CD4-positive, CD25-positive, alpha-beta regulatory T cell (primary cell): ENCODE results near the gene ENPP5. TPM values are rescaled to one million over a fixed set of nuclear protein-coding genes. Genes with fewer than 3 reads are reported as not detected.

Source experiments
- ATAC-seq, 2 donors: fragments of 150-1000 bp; cut with Tn5 transposase; one replicate each; pipeline ENCODE4 v1.10.0; 2021; ENCODE audit warnings: low read depth in 2 of 2, moderate number of reproducible peaks in 2 of 2, moderate library complexity in 1 of 2
- DNase-seq, 3 donors: peaks; one replicate each; pipeline versions ENCODE4 v3.0.0 to v3.0.0-alpha.2; 2012 to 2022; ENCODE audit warnings: mixed read lengths in 1 of 3
- H3K27ac ChIP-seq: one replicate; pipeline ENCODE4 v1.7.0; 2013; ENCODE audit warnings: mild to moderate bottlenecking, low read length; ENCODE audit not compliant: insufficient read depth, poor library complexity, severe bottlenecking
- H3K27me3 ChIP-seq: one replicate; pipeline ENCODE4 v1.7.0; 2013; ENCODE audit warnings: low read length; ENCODE audit not compliant: control insufficient read depth, insufficient read depth
- H3K36me3 ChIP-seq: one replicate; pipeline ENCODE4 v1.7.0; 2013; ENCODE audit warnings: mild to moderate bottlenecking, low read length, moderate library complexity; ENCODE audit not compliant: control insufficient read depth, insufficient read depth
- H3K4me1 ChIP-seq: 2 replicates; pipeline ENCODE4 v1.7.0; 2013; ENCODE audit warnings: mild to moderate bottlenecking, low read length; ENCODE audit not compliant: insufficient read depth, control insufficient read depth, poor library complexity, severe bottlenecking
- H3K4me3 ChIP-seq: one replicate; pipeline ENCODE4 v1.7.0; 2013; ENCODE audit warnings: low read depth, mild to moderate bottlenecking, low read length, moderate library complexity
- H3K9me3 ChIP-seq, 2 experiments: 1 replicate in 1 of 2; 2 replicates in 1 of 2; pipeline ENCODE4 v1.7.0; 2013; ENCODE audit warnings: low read length in 2 of 2, mild to moderate bottlenecking in 1 of 2, moderate library complexity in 1 of 2; ENCODE audit not compliant: control insufficient read depth in 2 of 2
- H3K27ac Mint-ChIP-seq, 3 donors: one replicate each; pipeline ENCODE4 v1.8.0; 2020 to 2022; ENCODE audit warnings: mild to moderate bottlenecking in 3 of 3, mixed read lengths in 3 of 3, moderate library complexity in 2 of 3
- H3K27me3 Mint-ChIP-seq: one replicate; pipeline ENCODE4 v1.8.0; 2022; ENCODE audit warnings: mild to moderate bottlenecking, mixed read lengths
- H3K36me3 Mint-ChIP-seq: one replicate; pipeline ENCODE4 v1.8.0; 2020; ENCODE audit warnings: mixed read lengths
- H3K4me1 Mint-ChIP-seq, 4 donors: one replicate each; pipeline ENCODE4 v1.8.0; 2020 to 2022; ENCODE audit warnings: mixed read lengths in 4 of 4, mild to moderate bottlenecking in 1 of 4
- H3K4me3 Mint-ChIP-seq, 4 donors: one replicate each; pipeline ENCODE4 v1.8.0; 2020 to 2022; ENCODE audit warnings: mild to moderate bottlenecking in 4 of 4, mixed read lengths in 4 of 4, moderate library complexity in 3 of 4
- H3K9me3 Mint-ChIP-seq, 7 donors: one replicate each; pipeline ENCODE4 v1.8.0; 2020 to 2022; ENCODE audit warnings: mixed read lengths in 7 of 7, mild to moderate bottlenecking in 3 of 7, moderate library complexity in 2 of 7
- polyA plus RNA-seq, 4 donors: library from polyadenylated mRNA; unstranded; fragments of 300-500 nt; fragmentation: Illumina TruSeq; gene quantifications; one replicate each; pipeline ENCODE4 v1.2.3, GENCODE V29; 2021
- total RNA-seq: library from RNA; stranded (reverse); gene quantifications from one replicate; pipeline ENCODE4 v1.2.3, GENCODE V29; 2022

Gene ENPP5
- total and polyA plus RNA-seq, 5 donors from 2014 or later = 0.14 to 0.20 TPM; not detected in 3

DNA sequence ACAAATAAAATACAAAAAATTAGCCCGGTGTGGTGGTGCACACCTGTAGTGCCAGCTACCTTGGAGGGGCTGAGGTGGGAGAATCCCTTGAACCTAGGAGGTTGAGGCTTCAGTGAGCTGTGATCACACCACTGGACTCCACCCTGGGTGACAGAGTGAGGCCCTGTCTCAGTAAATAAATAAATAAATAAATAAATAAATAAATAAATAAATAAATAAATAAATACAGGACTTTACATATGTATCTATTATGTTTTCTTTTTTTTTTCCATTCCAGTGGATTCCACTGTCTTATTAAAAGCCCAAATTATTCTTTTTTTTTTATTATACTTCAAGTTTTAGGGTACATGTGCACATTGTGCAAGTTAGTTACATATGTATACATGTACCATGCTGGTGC lies 41.1 kb upstream of the ENPP5 start:
- Mint-ChIP-seq H3K27ac (no peak overlapping the region), H3K9me3 (peaks cover 0 to 7% (median 1%) of the 10 kb centered on the region in 7 donors)
- ATAC-seq = no peak

DNA sequence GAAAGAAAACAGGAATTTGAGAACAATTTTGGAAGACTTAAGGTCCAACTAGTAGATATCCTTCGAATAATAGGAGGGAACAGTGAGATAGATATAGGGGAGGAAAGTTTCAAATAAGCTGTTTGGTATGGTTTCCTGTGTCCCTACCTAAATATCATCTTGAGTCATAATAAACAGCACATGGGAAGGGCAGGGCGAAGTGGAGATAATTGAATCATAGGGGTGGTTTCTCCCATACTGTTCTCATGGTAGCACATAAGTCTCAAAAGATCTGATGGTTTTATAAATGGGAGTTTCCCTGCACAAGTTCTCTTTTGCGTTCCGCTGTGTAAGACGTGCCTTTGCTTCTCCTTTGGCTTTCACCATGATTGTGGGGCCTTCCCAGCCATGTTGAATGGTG lies 39.5 kb upstream of the ENPP5 start:
- H3K27ac Mint-ChIP-seq = no peak overlapping the region
- H3K4me1 ChIP-seq = no peaks in the 10 kb centered on the region
- no peak for DNase-seq

More for the DNA sequence above, 41.1 kb upstream of the ENPP5 start:
- Mint-ChIP-seq H3K4me1 (no peaks in the 10 kb centered on the region), H3K4me3 (no peak overlapping the region), H3K27me3 (no peaks in the 10 kb centered on the region), H3K36me3 (no peaks in the 10 kb centered on the region)
- no peak overlapping the region for H3K27ac ChIP-seq
- no peak overlapping the region for H3K4me3 ChIP-seq
- H3K4me1 ChIP-seq = no peaks in the 10 kb centered on the region
- no peaks in the 10 kb centered on the region for H3K36me3 ChIP-seq
- DNase-seq = no peak
- H3K9me3 ChIP-seq = no peaks in the 10 kb centered on the region
- no peaks in the 10 kb centered on the region for H3K27me3 ChIP-seq

DNA sequence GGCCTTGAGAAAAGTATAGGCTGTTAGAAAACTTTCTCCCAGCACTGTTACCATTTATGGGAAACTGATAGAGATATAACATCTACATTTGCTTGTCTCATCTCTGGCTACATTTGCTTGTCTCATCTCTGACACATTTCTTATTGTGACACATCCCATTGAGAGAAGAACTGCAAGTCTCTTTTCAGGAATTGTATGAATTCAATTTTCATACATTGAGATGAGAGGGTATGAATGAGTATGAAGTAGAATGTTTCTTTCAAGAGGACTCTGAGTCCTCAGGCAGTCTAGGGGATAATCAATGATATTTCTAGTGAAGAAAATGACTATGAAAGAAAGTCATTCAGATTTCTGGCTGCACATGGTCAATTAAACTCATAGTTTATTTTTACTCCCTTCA lies 37.5 kb upstream of the ENPP5 start:
- H3K36me3 Mint-ChIP-seq = no peaks in the 10 kb centered on the region
- H3K27ac ChIP-seq = no peak overlapping the region
- H3K4me3 Mint-ChIP-seq = no peak overlapping the region
- H3K27ac Mint-ChIP-seq = no peak overlapping the region
- no peaks in the 10 kb centered on the region for H3K4me1 Mint-ChIP-seq
- no peaks in the 10 kb centered on the region for H3K27me3 Mint-ChIP-seq
- H3K36me3 ChIP-seq = no peaks in the 10 kb centered on the region
- H3K27me3 ChIP-seq = no peaks in the 10 kb centered on the region
- no peak for DNase-seq
- no peaks in the 10 kb centered on the region for H3K4me1 ChIP-seq
- no peaks in the 10 kb centered on the region for H3K9me3 ChIP-seq
- no peak for ATAC-seq
- H3K9me3 Mint-ChIP-seq = peaks cover 0 to 7% (median 0%) of the 10 kb centered on the region in 7 donors
- H3K4me3 ChIP-seq = no peak overlapping the region

More for the DNA sequence above, 39.5 kb upstream of the ENPP5 start:
- peaks cover 0 to 7% (median 1%) of the 10 kb centered on the region in 7 donors for H3K9me3 Mint-ChIP-seq
- Histone ChIP-seq H3K27me3 (no peaks in the 10 kb centered on the region), H3K27ac (no peak overlapping the region), H3K9me3 (no peaks in the 10 kb centered on the region), H3K36me3 (no peaks in the 10 kb centered on the region), H3K4me3 (no peak overlapping the region)
- no peaks in the 10 kb centered on the region for H3K27me3 Mint-ChIP-seq
- H3K4me1 Mint-ChIP-seq = no peaks in the 10 kb centered on the region
- ATAC-seq = no peak
- H3K36me3 Mint-ChIP-seq = no peaks in the 10 kb centered on the region
- no peak overlapping the region for H3K4me3 Mint-ChIP-seq

DNA sequence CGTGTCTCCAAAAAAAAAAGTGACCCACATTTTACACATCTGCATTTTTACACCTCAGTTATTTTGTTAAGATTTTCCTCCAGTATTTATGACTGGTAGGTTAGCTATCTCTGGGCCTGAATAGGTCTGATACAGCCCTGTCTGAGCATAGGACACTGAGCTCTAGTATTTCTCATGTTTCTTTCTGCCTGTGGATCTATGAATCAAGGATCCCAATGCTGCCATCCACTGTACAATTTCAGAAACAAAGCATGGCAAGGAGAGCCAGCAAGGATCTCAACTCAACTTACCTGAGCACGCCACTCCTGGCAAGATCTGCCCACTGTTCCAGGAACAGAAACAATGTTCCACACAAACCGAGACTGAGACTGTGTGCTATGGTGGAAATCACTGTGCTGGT lies 36.4 kb upstream of the ENPP5 start:
- H3K4me1 ChIP-seq = no peaks in the 10 kb centered on the region
- H3K4me1 Mint-ChIP-seq = no peaks in the 10 kb centered on the region
- H3K27me3 Mint-ChIP-seq = no peaks in the 10 kb centered on the region
- H3K36me3 ChIP-seq = no peaks in the 10 kb centered on the region
- no peak overlapping the region for H3K27ac Mint-ChIP-seq
- H3K27me3 ChIP-seq = peaks cover under 1% of the 10 kb centered on the region
- no peak overlapping the region for H3K4me3 ChIP-seq
- no peaks in the 10 kb centered on the region for H3K36me3 Mint-ChIP-seq
- DNase-seq (no peak), ATAC-seq (no peak)
- H3K9me3 Mint-ChIP-seq = peaks cover 0 to 7% (median 0%) of the 10 kb centered on the region in 7 donors
- no peaks in the 10 kb centered on the region for H3K9me3 ChIP-seq
- H3K4me3 Mint-ChIP-seq = no peak overlapping the region
- H3K27ac ChIP-seq = no peak overlapping the region

DNA sequence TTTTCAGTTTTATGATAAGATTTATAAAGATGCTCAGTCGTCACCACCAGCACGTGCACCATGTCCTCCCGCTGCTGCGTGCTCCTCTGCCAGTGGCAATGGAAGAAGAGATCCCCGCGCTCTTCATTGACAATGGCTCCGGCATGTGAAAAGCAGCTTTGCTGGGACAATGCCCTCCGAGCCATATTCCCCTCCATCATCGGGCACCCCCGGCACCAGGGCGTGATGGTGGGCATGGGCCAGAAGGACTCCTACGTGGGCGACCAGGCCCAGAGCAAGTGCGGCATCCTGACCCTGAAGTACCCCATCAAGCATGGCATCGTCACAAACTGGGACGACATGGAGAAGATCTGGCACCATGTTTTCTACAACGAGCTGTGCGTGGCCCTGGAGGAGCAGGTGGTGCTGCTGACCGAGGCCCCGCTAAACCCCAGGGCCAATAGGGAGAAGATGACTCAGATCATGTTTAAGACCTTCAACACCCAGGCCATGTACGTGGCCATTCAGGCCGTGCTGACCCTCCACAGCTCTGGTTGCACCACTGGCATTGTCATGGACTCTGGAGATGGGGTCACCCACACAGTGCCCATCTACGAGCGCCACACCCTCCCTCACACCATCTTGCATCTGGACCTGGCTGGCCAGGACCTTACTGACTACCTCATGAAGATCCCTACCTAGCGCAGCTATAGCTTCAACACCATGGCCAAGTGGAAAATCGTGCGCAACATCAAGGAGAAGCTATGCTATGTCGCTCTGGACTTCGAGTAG lies 34.3 kb upstream of the ENPP5 start:
- Mint-ChIP-seq H3K36me3 (no peaks in the 10 kb centered on the region), H3K4me1 (no peaks in the 10 kb centered on the region), H3K9me3 (peaks cover 0 to 4% (median 0%) of the 10 kb centered on the region in 7 donors), H3K27me3 (no peaks in the 10 kb centered on the region), H3K4me3 (no peak overlapping the region), H3K27ac (no peak overlapping the region)
- ATAC-seq = no peak
- DNase-seq = no peak
- Histone ChIP-seq H3K4me3 (no peak overlapping the region), H3K27ac (no peak overlapping the region), H3K36me3 (no peaks in the 10 kb centered on the region), H3K4me1 (no peaks in the 10 kb centered on the region), H3K9me3 (no peaks in the 10 kb centered on the region), H3K27me3 (peaks cover 2% of the 10 kb centered on the region)

DNA sequence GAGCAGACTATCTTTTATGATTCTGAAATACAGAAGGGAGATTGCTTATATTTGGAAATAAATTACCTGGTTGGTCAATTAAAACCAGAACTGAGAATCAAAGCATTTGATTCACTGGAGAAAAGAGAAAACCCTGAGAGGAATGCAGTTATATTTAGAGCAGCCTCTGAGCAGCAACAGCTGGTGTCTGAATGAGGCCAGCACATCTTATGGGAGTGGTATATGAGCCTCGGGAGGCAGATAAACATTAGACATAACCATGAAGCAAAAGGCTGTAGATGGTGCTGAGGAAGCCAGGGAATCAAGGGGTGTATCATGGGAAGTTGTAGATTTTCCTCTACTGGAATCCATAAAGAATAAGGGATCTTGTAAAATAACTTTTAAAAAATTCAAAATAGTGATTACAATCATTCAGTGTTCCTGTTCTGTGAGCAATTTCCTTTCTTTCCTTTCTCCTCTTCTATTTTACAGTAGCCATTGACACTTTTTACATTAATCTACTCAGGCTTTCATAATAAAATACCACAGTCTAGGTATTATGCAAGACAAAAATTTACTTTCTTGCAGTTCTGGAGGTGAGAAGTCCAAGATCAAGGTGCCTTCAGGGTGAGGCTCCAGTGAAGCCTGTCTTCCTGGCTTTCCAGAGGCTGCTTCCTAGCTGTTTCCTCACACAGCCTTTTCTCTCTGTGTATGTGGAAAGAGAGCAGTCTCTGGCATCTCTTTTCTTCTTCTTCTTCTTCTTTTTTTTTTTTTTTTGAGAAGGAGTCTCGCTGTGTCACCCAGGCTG lies 32.8 kb upstream of the ENPP5 start:
- Mint-ChIP-seq H3K4me1 (no peaks in the 10 kb centered on the region), H3K27ac (no peak overlapping the region), H3K4me3 (no peak overlapping the region), H3K36me3 (no peaks in the 10 kb centered on the region), H3K27me3 (no peaks in the 10 kb centered on the region), H3K9me3 (peaks cover 0 to 4% (median 0%) of the 10 kb centered on the region in 7 donors)
- Histone ChIP-seq H3K9me3 (no peaks in the 10 kb centered on the region), H3K27me3 (peaks cover 2% of the 10 kb centered on the region), H3K36me3 (no peaks in the 10 kb centered on the region), H3K4me1 (no peaks in the 10 kb centered on the region), H3K27ac (no peak overlapping the region), H3K4me3 (no peak overlapping the region)
- DNase-seq = no peak
- no peak for ATAC-seq

DNA sequence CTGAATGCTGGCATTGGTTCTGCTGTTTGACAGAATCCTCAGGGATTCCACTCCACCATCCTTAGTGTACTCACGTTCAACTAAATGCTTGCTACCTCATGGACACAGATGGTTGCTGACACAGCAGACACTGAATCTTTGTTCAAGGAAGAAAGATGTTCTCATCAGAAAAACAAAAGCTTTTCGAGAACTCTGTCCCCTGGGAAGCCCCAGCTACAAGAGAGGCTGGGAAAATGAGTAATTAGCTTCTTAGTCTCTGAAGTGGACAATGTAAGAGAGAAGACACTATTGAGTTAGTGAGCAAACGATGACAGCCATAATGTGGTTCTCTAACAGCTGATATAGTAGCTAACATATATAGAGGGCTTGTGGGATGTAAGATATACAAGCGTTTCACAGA lies 30.9 kb upstream of the ENPP5 start:
- no peaks in the 10 kb centered on the region for H3K9me3 ChIP-seq
- DNase-seq (no peak), ATAC-seq (no peak)
- H3K36me3 ChIP-seq = no peaks in the 10 kb centered on the region
- peaks cover 0 to 2% (median 0%) of the 10 kb centered on the region in 7 donors for H3K9me3 Mint-ChIP-seq
- no peak overlapping the region for H3K4me3 ChIP-seq
- H3K27ac ChIP-seq = no peak overlapping the region
- no peak overlapping the region for H3K27ac Mint-ChIP-seq
- no peaks in the 10 kb centered on the region for H3K27me3 Mint-ChIP-seq
- H3K36me3 Mint-ChIP-seq = no peaks in the 10 kb centered on the region
- H3K4me1 ChIP-seq = no peaks in the 10 kb centered on the region
- H3K4me1 Mint-ChIP-seq = no peaks in the 10 kb centered on the region
- no peak overlapping the region for H3K4me3 Mint-ChIP-seq
- peaks cover 2% of the 10 kb centered on the region for H3K27me3 ChIP-seq
